ENCODE data around the gene ZBTB46.

ZBTB46 gene

DNA sequence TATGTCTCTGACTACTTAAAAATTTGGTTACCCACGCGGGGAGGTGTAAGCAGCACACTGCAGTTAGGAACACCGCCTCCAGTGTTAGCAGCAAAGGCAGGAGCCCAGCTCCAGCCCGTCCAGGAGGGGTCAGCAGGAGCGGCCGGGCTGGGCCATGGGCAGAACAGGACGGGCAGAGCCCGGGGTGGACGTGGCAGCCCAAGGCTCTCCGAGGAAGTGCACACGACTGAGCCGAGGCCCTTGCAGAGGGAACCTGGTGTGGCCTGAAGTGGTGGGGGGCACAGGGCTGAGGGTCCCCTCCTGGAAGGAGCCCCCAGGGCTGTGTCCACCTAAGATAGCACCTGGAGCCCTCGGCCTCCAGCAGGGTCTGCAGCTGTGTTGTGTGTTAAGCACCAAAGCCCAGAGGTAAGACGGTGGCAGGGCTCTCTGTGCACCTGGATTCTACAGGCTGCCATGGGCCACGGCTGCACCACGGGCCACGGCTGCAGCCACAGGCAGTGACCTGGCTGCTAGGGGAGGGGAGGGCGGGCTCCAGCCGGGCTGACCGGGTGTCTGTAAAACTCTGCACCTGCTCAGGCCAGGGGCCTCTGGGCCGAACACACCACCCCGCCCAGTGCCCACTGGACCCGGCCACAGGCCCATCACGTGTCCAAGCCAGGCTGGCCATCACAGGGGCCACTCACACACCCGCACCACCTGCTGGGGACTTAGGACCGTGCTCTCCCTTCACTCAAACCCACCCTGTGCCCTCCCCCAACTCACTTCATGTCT lies 84.9 kb downstream of the ZBTB46 start:
- H3K4me3 ChIP-seq (ENCODE audit: low read depth, low read length) = no peak overlapping the region
- no peaks in the 10 kb centered on the region for H3K9me3 ChIP-seq (ENCODE audit: control insufficient read depth, insufficient read depth, low read depth, low read length)
- ChIA-PET CTCF (interaction anchor here (0.6 to 1.3 kb wide), 2 partner anchors 112 to 228 kb away, joined by 3 to 5 read pairs; no protein-coding TSS in a partner anchor), POLR2A (interaction anchor here (0.6 kb wide), 2 partner anchors 95 to 132 kb away, joined by 3 to 5 read pairs; no protein-coding TSS in a partner anchor)
- TF ChIP-seq ZNF670 (tag by site-specific recombination; IDR thresholded peaks at IDR 0.05; ENCODE audit: low read depth) = no peak
- no peak for TF ChIP-seq ZNF354C (tag by site-specific recombination; IDR thresholded peaks at IDR 0.05; ENCODE audit: borderline replicate concordance, low read depth)
- TF ChIP-seq SCRT2 (tag by site-specific recombination; IDR thresholded peaks at IDR 0.05) = 0 out of 2 replicates have a peak, but pooled peaks have one; percentile 10
- no peak for TF ChIP-seq ZEB2 (tag by site-specific recombination; IDR thresholded peaks at IDR 0.05)
- TF ChIP-seq, protein P1, sequence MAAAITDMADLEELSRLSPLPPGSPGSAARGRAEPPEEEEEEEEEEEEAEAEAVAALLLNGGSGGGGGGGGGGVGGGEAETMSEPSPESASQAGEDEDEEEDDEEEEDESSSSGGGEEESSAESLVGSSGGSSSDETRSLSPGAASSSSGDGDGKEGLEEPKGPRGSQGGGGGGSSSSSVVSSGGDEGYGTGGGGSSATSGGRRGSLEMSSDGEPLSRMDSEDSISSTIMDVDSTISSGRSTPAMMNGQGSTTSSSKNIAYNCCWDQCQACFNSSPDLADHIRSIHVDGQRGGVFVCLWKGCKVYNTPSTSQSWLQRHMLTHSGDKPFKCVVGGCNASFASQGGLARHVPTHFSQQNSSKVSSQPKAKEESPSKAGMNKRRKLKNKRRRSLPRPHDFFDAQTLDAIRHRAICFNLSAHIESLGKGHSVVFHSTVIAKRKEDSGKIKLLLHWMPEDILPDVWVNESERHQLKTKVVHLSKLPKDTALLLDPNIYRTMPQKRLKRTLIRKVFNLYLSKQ (tag by site-specific recombination; IDR thresholded peaks at IDR 0.05; ENCODE audit: borderline replicate concordance) = no peak
- H3K36me3 ChIP-seq (ENCODE audit: control insufficient read depth in 2 of 2, insufficient read depth in 1 of 2, low read length in 2 of 2) = peaks cover 4 to 26% of the 10 kb centered on the region in 2 experiments; a peak in 1 of 3 replicates
- no peak overlapping the region for H3K27ac ChIP-seq (ENCODE audit: extremely low read depth, low read depth, low read length)
- no peaks in the 10 kb centered on the region for H3K4me1 ChIP-seq (ENCODE audit: control insufficient read depth, insufficient read depth, low read length)

DNA sequence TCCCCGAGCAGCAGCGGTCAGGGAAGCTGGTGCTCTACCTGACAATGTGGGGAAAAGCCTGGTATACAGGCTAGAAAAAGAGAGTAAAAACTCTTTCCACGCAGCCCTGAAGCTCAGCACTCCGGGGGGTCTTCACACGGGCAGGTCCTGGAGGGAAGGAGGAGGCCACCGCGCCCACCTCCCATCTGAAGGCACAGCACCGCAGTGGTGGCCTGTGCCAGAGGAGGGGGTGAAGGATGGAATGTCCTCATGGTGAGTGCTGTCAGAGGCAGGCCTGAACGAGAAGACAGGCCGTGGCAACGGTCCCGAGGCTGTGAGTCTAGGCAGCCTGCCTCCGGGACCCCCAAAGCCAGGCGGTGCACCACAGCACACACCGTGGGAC lies 85.6 kb downstream of the ZBTB46 start:
- H3K36me3 ChIP-seq (ENCODE audit: control insufficient read depth in 2 of 2, insufficient read depth in 1 of 2, low read length in 2 of 2) = peaks cover 4 to 28% of the 10 kb centered on the region in 2 experiments; a peak in 1 of 3 replicates
- no peak overlapping the region for H3K4me3 ChIP-seq (ENCODE audit: low read depth, low read length)
- TF ChIP-seq, protein P1 (tag by site-specific recombination; IDR thresholded peaks at IDR 0.05; ENCODE audit: borderline replicate concordance) = no peak
- TF ChIP-seq ZNF341 (tag by site-specific recombination; IDR thresholded peaks at IDR 0.05; ENCODE audit: low read depth) (peak; percentile 84), GLIS1 (tag by site-specific recombination; IDR thresholded peaks at IDR 0.05) (peak; percentile 84)
- POLR2A ChIA-PET = interaction anchor here (1.0 kb wide), 1 partner anchor 8 kb away, joined by 3 read pairs; the partner anchor contains the start of gene LIME1
- H3K4me1 ChIP-seq (ENCODE audit: control insufficient read depth, insufficient read depth, low read length) = no peaks in the 10 kb centered on the region
- CTCF ChIA-PET = interaction anchor here (0.6 to 1.3 kb wide), 2 partner anchors 113 to 229 kb away, joined by 3 to 5 read pairs; no protein-coding TSS in a partner anchor
- no peak overlapping the region for H3K27ac ChIP-seq (ENCODE audit: extremely low read depth, low read depth, low read length)
- no peaks in the 10 kb centered on the region for H3K9me3 ChIP-seq (ENCODE audit: control insufficient read depth, insufficient read depth, low read depth, low read length)

DNA sequence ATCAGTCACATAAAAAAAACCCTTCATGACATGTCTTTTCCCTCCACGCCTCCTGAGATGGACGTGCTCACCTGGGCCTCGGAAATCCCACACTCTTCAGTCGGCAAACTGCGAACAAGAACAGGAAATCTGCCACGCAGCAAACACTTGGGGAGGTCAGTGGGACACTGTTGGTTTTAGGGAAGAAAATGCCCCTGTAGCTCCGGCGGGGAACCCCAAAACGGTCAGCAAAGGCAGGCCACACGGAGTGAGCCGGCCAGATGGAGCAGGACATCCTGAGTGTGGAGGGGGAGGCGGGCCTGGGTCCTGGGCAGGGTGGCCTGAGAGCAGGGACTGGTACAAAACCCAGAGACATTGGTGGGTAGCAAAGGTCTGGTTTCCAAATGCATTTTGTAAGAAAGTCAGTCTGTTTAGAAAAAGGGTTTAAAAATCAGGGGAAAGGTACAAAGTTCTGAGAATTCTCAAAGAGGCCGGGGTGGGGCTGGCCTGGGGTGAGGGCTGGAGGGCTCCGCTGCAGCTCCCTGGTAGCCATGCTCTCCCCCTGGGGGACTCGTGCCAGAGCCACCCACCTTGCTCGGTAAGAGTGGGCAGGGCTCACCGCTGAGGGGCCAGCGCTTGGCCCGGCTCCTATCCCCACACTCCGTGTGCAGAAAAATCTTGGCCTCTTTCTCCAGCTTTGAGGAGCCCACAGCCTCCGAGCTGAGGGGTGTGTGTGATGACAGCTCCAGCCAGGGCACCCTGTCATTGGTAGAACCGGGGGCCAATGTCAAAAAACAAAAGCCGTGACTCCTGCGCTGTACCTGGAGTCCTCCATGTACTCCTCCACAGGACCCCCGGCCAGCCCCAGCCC lies 86.3 kb downstream of the ZBTB46 start:
- Histone ChIP-seq H3K9me3 (ENCODE audit: control insufficient read depth, insufficient read depth, low read depth, low read length) (no peaks in the 10 kb centered on the region), H3K27ac (ENCODE audit: extremely low read depth, low read depth, low read length) (no peak overlapping the region), H3K4me1 (ENCODE audit: control insufficient read depth, insufficient read depth, low read length) (no peaks in the 10 kb centered on the region), H3K4me3 (ENCODE audit: low read depth, low read length) (no peak overlapping the region), H3K36me3 (ENCODE audit: control insufficient read depth in 2 of 2, insufficient read depth in 1 of 2, low read length in 2 of 2) (peaks cover 4 to 28% of the 10 kb centered on the region in 2 experiments; a peak in 1 of 3 replicates)
- ChIA-PET CTCF (interaction anchor here (0.6 to 1.3 kb wide), 2 partner anchors 113 to 229 kb away, joined by 3 to 5 read pairs; no protein-coding TSS in a partner anchor), POLR2A (interaction anchor here (1.0 kb wide), 1 partner anchor 8 kb away, joined by 3 read pairs; the partner anchor contains the start of gene LIME1)
- 0 out of 2 replicates have a peak, but pooled peaks have one; percentile 11 for TF ChIP-seq ZFHX2 (tag by site-specific recombination; conservative IDR thresholded peaks at IDR 0.05)
- TF ChIP-seq, protein P2, sequence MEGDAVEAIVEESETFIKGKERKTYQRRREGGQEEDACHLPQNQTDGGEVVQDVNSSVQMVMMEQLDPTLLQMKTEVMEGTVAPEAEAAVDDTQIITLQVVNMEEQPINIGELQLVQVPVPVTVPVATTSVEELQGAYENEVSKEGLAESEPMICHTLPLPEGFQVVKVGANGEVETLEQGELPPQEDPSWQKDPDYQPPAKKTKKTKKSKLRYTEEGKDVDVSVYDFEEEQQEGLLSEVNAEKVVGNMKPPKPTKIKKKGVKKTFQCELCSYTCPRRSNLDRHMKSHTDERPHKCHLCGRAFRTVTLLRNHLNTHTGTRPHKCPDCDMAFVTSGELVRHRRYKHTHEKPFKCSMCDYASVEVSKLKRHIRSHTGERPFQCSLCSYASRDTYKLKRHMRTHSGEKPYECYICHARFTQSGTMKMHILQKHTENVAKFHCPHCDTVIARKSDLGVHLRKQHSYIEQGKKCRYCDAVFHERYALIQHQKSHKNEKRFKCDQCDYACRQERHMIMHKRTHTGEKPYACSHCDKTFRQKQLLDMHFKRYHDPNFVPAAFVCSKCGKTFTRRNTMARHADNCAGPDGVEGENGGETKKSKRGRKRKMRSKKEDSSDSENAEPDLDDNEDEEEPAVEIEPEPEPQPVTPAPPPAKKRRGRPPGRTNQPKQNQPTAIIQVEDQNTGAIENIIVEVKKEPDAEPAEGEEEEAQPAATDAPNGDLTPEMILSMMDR (tag by site-specific recombination; IDR thresholded peaks at IDR 0.05) = no peak
